ENCODE measurements around the gene ARRB1. TPM values are rescaled to one million over a fixed set of nuclear protein-coding genes. Genes with fewer than 3 reads are reported as not detected.
A peak's percentile ranks its signal among the peaks of the same experiment; 100 is the strongest.

ARRB1 gene
- total and polyA plus RNA-seq, 10 of the 15 experiments (the other 5 are each of a cell fraction or from before 2014, with no cell fraction given) = 0.39 to 12.9 (median 1.7) TPM

DNA sequence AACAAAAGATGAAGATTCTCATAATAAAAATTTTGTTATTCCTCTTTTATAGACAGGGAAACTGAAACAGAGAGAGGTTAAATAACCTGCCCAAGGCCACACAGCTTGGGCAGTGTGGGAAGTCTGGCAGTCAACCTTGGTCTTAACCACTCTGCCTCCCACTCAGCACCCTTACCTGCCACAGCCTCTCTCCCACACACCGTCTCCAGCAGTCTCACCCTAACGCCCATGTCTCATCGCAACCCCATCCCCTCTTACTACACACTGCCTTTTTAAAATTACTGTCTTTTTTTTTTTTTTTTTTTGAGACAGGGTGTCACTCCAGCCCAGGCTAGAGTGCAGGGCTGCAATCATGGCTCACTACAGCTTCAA is 25.0 kb downstream of the ARRB1 start:
- H3K27ac ChIP-seq (ENCODE audit: control insufficient read depth, insufficient read depth) = no peak overlapping the region
- RAD21 ChIA-PET (ENCODE audit: unreplicated experiment) = interaction anchor here (0.7 to 1.6 kb wide), 4 partner anchors 24 to 62 kb away, joined by 3 to 8 read pairs (median 4); no protein-coding TSS in a partner anchor
- ATAC-seq (peak; percentile 45), DNase-seq (ENCODE audit: low read depth, low spot score) (no peak), FAIRE-seq (no peak)
- no peaks in the 10 kb centered on the region for H4K20me1 ChIP-seq (ENCODE audit: control insufficient read depth, insufficient read depth)
- H3K9me3 ChIP-seq (replicated peaks; ENCODE audit: control insufficient read depth, insufficient read depth, low read length) = no peaks in the 10 kb centered on the region
- no TSS peak for BruUV-seq (replicated peaks)
- H3K27me3 ChIP-seq (replicated peaks in 1 of 2; ENCODE audit: control insufficient read depth in 2 of 2, insufficient read depth in 2 of 2, low read length in 1 of 2) = no peaks in the 10 kb centered on the region
- intact Hi-C loops (cut with micrococcal nuclease; ENCODE audit: unreplicated experiment) (no loop called here), in situ Hi-C loops (cut with MboI) (loop anchor here (5.0 kb wide), 1 partner anchor 56 kb away; no protein-coding TSS in a partner anchor)
- H3K36me3 ChIP-seq (ENCODE audit: control insufficient read depth in 2 of 2, insufficient read depth in 2 of 2, low read length in 1 of 2) = no peaks in the 10 kb centered on the region
- no peak overlapping the region for H3K9ac ChIP-seq (ENCODE audit: control insufficient read depth, insufficient read depth, low read length)
- H2AFZ ChIP-seq (ENCODE audit: control insufficient read depth, low read depth, low read length) = no peak overlapping the region; the same call in 1 of the 2 replicates
- no peak overlapping the region for H3K4me3 ChIP-seq
- WGBS (ENCODE audit: insufficient coverage, insufficient replicate concordance, low lambda C conversion rate, missing lambda C conversion rate) = 2% methylated on average over 3 of the region's 3 CpGs
- TF ChIP-seq, protein P1, sequence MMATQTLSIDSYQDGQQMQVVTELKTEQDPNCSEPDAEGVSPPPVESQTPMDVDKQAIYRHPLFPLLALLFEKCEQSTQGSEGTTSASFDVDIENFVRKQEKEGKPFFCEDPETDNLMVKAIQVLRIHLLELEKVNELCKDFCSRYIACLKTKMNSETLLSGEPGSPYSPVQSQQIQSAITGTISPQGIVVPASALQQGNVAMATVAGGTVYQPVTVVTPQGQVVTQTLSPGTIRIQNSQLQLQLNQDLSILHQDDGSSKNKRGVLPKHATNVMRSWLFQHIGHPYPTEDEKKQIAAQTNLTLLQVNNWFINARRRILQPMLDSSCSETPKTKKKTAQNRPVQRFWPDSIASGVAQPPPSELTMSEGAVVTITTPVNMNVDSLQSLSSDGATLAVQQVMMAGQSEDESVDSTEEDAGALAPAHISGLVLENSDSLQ (IDR thresholded peaks at IDR 0.05) = peak; percentile 17; the same call in 1 of the 2 replicates
- TF ChIP-seq SP1 (IDR thresholded peaks at IDR 0.05; ENCODE audit: low read depth, low read length) (no peak), TARDBP (IDR thresholded peaks at IDR 0.05; ENCODE audit: borderline replicate concordance) (no peak), ATF7 (IDR thresholded peaks at IDR 0.05; ENCODE audit: low read depth) (0 out of 2 replicates have a peak, but pooled peaks have one; percentile 18), RUNX3 (IDR thresholded peaks at IDR 0.05; ENCODE audit: low read length) (peak; percentile 6; the same call in 1 of the 2 replicates)
- SMC1A ChIA-PET (ENCODE audit: uncharacterized antibody, unreplicated experiment) = interaction anchor here (1.2 to 1.8 kb wide), 3 partner anchors 35 to 62 kb away, joined by 3 to 7 read pairs (median 5); no protein-coding TSS in a partner anchor
- POLR2A ChIA-PET = interaction anchor here (0.7 to 1.7 kb wide), 3 partner anchors 13 to 1771 kb away, joined by 3 to 5 read pairs (median 4); no protein-coding TSS in a partner anchor
- peaks cover 14% of the 10 kb centered on the region for H3K4me1 ChIP-seq (ENCODE audit: control insufficient read depth, insufficient read depth, low read length)
- H3K79me2 ChIP-seq (ENCODE audit: control insufficient read depth, insufficient read depth, low read length) = no peaks in the 10 kb centered on the region
- CTCF ChIA-PET = interaction anchor here (0.7 to 11.3 kb wide), 5 partner anchors 8 to 197 kb away, joined by 3 to 126 read pairs (median 4); no protein-coding TSS in a partner anchor
- H3K4me2 ChIP-seq (ENCODE audit: control insufficient read depth, insufficient read depth) = no peak overlapping the region

Data from GM12878 (cell line).